ENCODE results near the gene SLC25A30. TPM values are rescaled to one million over a fixed set of nuclear protein-coding genes. Genes with fewer than 3 reads are reported as not detected.
"Not testable (repeated sequence)": the region's sequence is repeated elsewhere in the genome, so short reads cannot be mapped to it uniquely, and the experiment has no call there.

Gene SLC25A30
- total and polyA plus RNA-seq, 2 experiments from 2014 or later = 4.5 to 10.2 TPM

DNA sequence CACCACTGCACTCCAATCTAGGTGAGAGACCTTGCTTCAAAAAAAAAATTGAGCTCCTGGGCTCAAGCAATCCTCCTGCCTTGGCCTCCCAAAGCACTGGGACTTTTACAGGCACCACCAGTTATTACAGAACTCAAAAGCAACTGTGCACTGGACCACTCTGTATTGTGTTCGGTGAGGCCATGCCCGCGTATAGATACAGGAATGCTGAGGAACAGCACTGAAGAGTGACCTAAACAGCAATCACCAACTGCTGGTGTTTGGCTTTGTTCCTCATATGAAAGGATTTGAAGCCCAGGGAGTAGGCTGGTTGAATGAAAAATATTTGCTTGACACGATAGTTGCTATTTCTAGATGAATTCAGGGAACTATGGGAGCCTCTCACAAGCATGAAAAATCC is 29.5 kb downstream of the SLC25A30 start:
- no peaks in the 10 kb centered on the region for H3K79me2 ChIP-seq (ENCODE audit: insufficient read depth)
- H3K4me2 ChIP-seq (ENCODE audit: unreplicated experiment) = no peak overlapping the region
- no peak overlapping the region for H3K27ac ChIP-seq
- H3F3A ChIP-seq (ENCODE audit: insufficient read depth) = no peaks in the 10 kb centered on the region
- H3K4me1 ChIP-seq (ENCODE audit: insufficient read depth) = no peaks in the 10 kb centered on the region
- no peaks in the 10 kb centered on the region; the same call in 1 of the 2 replicates for H3K36me3 ChIP-seq (ENCODE audit: low read depth)
- DNase-seq = no peak
- no peak overlapping the region for H3K9ac ChIP-seq
- in situ Hi-C loops (cut with MboI) = no loop called here
- no peaks in the 10 kb centered on the region for H3K9me3 ChIP-seq (ENCODE audit: low read depth)
- H4K20me1 ChIP-seq (ENCODE audit: insufficient read depth) = no peaks in the 10 kb centered on the region
- H3K4me3 ChIP-seq = no peak overlapping the region
- no peaks in the 10 kb centered on the region for H3K27me3 ChIP-seq (replicated peaks; ENCODE audit: insufficient read depth)
- TF ChIP-seq EZH2 (IDR thresholded peaks at IDR 0.05; ENCODE audit: insufficient read depth, poor library complexity, severe bottlenecking) = no peak
- TF ChIP-seq EZH2phosphoT487 (IDR thresholded peaks at IDR 0.05; ENCODE audit: insufficient read depth, low read depth) = no peak
- H3K9me2 ChIP-seq (ENCODE audit: insufficient read depth) = no peaks in the 10 kb centered on the region
- H2AFZ ChIP-seq = no peak overlapping the region
- 95 to 99% methylated on average over 4 of the region's 4 CpGs for WGBS, 2 experiments (ENCODE audit: low coverage in 1 of 2, low lambda C conversion rate in 2 of 2, missing lambda C conversion rate in 2 of 2)

DNA sequence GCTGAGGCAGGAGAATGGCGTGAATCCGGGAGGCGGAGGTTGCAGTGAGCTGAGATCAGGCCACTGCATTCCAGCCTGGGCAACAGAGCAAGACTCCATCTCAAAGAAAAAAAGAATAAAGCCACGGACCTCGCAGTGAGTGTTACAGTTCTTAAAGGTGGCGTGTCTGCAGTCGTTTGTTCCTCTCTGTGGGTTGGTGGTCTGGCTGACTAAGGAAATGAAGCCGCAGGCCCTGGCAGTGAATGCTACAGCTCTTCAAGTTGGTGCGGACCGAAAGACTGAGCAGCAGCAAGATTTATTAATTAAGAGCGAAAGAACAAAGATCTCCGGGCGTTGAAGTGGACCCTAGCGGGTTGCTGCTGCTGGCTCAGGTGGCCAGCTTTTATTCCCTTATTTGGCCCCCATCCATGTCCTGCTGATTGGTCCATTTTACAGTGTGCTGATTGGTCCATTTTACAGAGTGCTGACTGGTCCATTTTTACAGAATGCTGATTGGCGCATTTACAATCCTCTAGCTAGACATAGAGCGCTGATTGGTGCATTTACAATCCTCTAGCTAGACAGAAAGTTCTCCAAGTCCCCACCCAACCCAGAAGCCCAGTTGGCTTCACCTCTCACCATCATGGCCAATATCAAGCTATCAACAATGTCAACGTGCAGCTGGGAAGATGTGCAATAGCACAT is 31.1 kb downstream of the SLC25A30 start:
- H3K4me1 ChIP-seq (ENCODE audit: insufficient read depth); H4K20me1 ChIP-seq (ENCODE audit: insufficient read depth); H3K9me2 ChIP-seq (ENCODE audit: insufficient read depth); H3K4me3 ChIP-seq; H3K27me3 ChIP-seq (replicated peaks; ENCODE audit: insufficient read depth); H3K79me2 ChIP-seq (ENCODE audit: insufficient read depth); in situ Hi-C loops (cut with MboI); H3F3A ChIP-seq (ENCODE audit: insufficient read depth); H3K27ac ChIP-seq; H3K36me3 ChIP-seq (ENCODE audit: low read depth); DNase-seq; H2AFZ ChIP-seq; H3K4me2 ChIP-seq (ENCODE audit: unreplicated experiment); H3K9ac ChIP-seq; H3K9me3 ChIP-seq (ENCODE audit: low read depth): not testable (repeated sequence)
- 88 to 95% methylated on average over 16 to 17 of the region's 17 CpGs for WGBS, 2 experiments (ENCODE audit: low coverage in 1 of 2, low lambda C conversion rate in 2 of 2, missing lambda C conversion rate in 2 of 2)

- Histone ChIP-seq H3K9ac (no peak overlapping the region), H3K27ac (no peak overlapping the region), H2AFZ (no peak overlapping the region), H3F3A (ENCODE audit: insufficient read depth) (no peaks in the 10 kb centered on the region), H3K27me3 (replicated peaks; ENCODE audit: insufficient read depth) (no peaks in the 10 kb centered on the region), H4K20me1 (ENCODE audit: insufficient read depth) (no peaks in the 10 kb centered on the region), H3K4me3 (no peak overlapping the region), H3K79me2 (ENCODE audit: insufficient read depth) (no peaks in the 10 kb centered on the region), H3K4me1 (ENCODE audit: insufficient read depth) (no peaks in the 10 kb centered on the region), H3K4me2 (ENCODE audit: unreplicated experiment) (no peak overlapping the region), H3K36me3 (ENCODE audit: low read depth) (no peaks in the 10 kb centered on the region; the same call in 1 of the 2 replicates), H3K9me2 (ENCODE audit: insufficient read depth) (no peaks in the 10 kb centered on the region), H3K9me3 (ENCODE audit: low read depth) (no peaks in the 10 kb centered on the region)
- WGBS, 2 experiments (ENCODE audit: low coverage in 1 of 2, low lambda C conversion rate in 2 of 2, missing lambda C conversion rate in 2 of 2) = 67 to 70% methylated on average over 5 of the region's 5 CpGs
- DNase-seq = no peak
- TF ChIP-seq EZH2phosphoT487 (IDR thresholded peaks at IDR 0.05; ENCODE audit: insufficient read depth, low read depth) (no peak), EZH2 (IDR thresholded peaks at IDR 0.05; ENCODE audit: insufficient read depth, poor library complexity, severe bottlenecking) (no peak)
- in situ Hi-C loops (cut with MboI) = no loop called here
Measured at GRCh38 chr13:45385907-45386553, 32.1 kb downstream of the SLC25A30 start.

DNA sequence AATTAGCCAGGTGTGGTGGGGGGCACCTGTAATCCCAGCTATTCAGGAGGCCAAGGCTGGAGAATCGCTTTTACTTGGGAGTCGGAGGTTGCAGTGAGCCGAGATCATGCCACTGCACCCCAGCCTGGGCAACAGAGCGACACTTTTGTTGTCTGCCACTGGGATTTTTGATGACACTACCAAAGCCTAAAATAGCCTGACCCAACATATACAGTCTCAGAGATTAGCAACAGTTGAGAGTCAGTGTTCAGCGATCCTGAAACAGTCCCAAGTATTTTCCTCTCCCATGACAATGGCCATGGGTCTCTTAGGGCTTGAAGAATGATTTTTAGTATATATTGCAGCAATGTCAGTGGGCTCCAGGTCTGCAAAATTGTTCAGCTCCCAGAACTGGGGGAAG is 32.9 kb downstream of the SLC25A30 start:
- H3K9ac ChIP-seq = no peak overlapping the region
- H3K36me3 ChIP-seq (ENCODE audit: low read depth) = no peaks in the 10 kb centered on the region; the same call in 1 of the 2 replicates
- no peaks in the 10 kb centered on the region for H4K20me1 ChIP-seq (ENCODE audit: insufficient read depth)
- H3F3A ChIP-seq (ENCODE audit: insufficient read depth) = no peaks in the 10 kb centered on the region
- H2AFZ ChIP-seq = no peak overlapping the region
- H3K27me3 ChIP-seq (replicated peaks; ENCODE audit: insufficient read depth) = no peaks in the 10 kb centered on the region
- no peaks in the 10 kb centered on the region for H3K9me2 ChIP-seq (ENCODE audit: insufficient read depth)
- 92 to 94% methylated on average over 5 of the region's 5 CpGs for WGBS, 2 experiments (ENCODE audit: low coverage in 1 of 2, low lambda C conversion rate in 2 of 2, missing lambda C conversion rate in 2 of 2)
- H3K9me3 ChIP-seq (ENCODE audit: low read depth) = no peaks in the 10 kb centered on the region
- TF ChIP-seq EZH2phosphoT487 (IDR thresholded peaks at IDR 0.05; ENCODE audit: insufficient read depth, low read depth) (no peak), EZH2 (IDR thresholded peaks at IDR 0.05; ENCODE audit: insufficient read depth, poor library complexity, severe bottlenecking) (no peak)
- H3K79me2 ChIP-seq (ENCODE audit: insufficient read depth) = no peaks in the 10 kb centered on the region
- H3K4me3 ChIP-seq = no peak overlapping the region
- no peak for DNase-seq
- H3K4me2 ChIP-seq (ENCODE audit: unreplicated experiment) = no peak overlapping the region
- no peaks in the 10 kb centered on the region for H3K4me1 ChIP-seq (ENCODE audit: insufficient read depth)
- in situ Hi-C loops (cut with MboI) = no loop called here
- no peak overlapping the region for H3K27ac ChIP-seq

Data from GM23248 (cell line).